Left renal pelvis (tissue), 4 donors: ENCODE data around the gene RMP24. TPM values are rescaled to one million over a fixed set of nuclear protein-coding genes. Genes with fewer than 3 reads are reported as not detected.

Experiments used
- DNase-seq, 4 donors: peaks; one replicate each; pipeline ENCODE4 v3.0.0-alpha.2; 2013; ENCODE audit warnings: low read depth in 4 of 4, low spot score in 3 of 4
- polyA plus RNA-seq, 4 donors: library from polyadenylated mRNA; unstranded; fragments of 120-200 nt; gene quantifications; one replicate each; pipeline ENCODE4 v1.2.1, GENCODE V29; 2013; ENCODE audit not compliant: insufficient read length in 4 of 4

Gene RMP24

GRCh38 chr18:36025025-36025424 lies 52.5 kb downstream of the RMP24 start:
- peak in 1 of 4 donors; percentile 7 for DNase-seq

- DNase-seq, result no peak
Observed at GRCh38 chr18:36028859-36029258, 56.4 kb downstream of the RMP24 start.

Other genes starting within 250 kb of the RMP24 start
- gene RPRD1A, start 94.9 kb downstream of the RMP24 start, polyA plus RNA-seq, result 10 to 100 TPM; 51.2 to 80.1 (median 68.9) TPM
- gene SLC39A6, start 156.7 kb downstream of the RMP24 start, polyA plus RNA-seq, result 10 to 100 TPM; 54.2 to 89.5 (median 81.4) TPM
- gene ELP2, start 157.2 kb downstream of the RMP24 start, polyA plus RNA-seq, result 100 to 1,000 TPM in 3 of 4 donors, 10 to 100 TPM in 1; 93.4 to 136 (median 107) TPM
- gene MOCOS, start 214.8 kb downstream of the RMP24 start, polyA plus RNA-seq, result 1 to 10 TPM in 1 of 4 donors, under 1 TPM in 3; 0.65 to 1.6 (median 0.72) TPM